Measurements from ENCODE around the gene OPCML. TPM values are rescaled to one million over a fixed set of nuclear protein-coding genes. Genes with fewer than 3 reads are reported as not detected.

Gene OPCML
- total RNA-seq, 2 donors from 2014 or later: not detected

DNA sequence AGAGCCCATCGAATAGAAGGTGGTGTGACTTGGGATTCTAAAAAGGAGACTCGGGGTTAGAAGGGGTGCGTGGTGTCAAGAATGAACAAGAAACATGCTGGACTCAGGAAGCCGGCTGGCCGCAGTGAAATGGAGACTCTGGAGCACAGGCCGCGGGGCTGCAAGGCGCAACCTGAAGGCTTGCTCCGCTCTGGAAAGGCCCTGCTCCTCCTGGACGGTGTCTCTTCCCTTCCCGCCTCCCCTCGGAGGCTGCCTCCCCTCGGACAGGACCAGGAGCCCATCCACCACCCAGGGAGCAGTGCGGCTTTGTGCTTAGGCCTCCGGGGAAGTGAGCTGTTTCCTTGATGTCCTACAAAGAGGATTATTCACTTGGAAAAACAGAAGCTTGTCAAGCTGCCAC lies 170.1 kb downstream of the OPCML start:
- no peak for DNase-seq (ENCODE audit: low spot score)
- Histone ChIP-seq H3K4me3 (no peak overlapping the region), H3K27me3 (replicated peaks; ENCODE audit: insufficient read depth) (no peaks in the 10 kb centered on the region), H3K9me3 (no peaks in the 10 kb centered on the region), H3K4me1 (ENCODE audit: control insufficient read depth in 1 of 2, low read depth in 2 of 2) (no peaks in the 10 kb centered on the region), H3K36me3 (no peaks in the 10 kb centered on the region), H3K27ac (no peak overlapping the region)
- TF ChIP-seq, protein P1, sequence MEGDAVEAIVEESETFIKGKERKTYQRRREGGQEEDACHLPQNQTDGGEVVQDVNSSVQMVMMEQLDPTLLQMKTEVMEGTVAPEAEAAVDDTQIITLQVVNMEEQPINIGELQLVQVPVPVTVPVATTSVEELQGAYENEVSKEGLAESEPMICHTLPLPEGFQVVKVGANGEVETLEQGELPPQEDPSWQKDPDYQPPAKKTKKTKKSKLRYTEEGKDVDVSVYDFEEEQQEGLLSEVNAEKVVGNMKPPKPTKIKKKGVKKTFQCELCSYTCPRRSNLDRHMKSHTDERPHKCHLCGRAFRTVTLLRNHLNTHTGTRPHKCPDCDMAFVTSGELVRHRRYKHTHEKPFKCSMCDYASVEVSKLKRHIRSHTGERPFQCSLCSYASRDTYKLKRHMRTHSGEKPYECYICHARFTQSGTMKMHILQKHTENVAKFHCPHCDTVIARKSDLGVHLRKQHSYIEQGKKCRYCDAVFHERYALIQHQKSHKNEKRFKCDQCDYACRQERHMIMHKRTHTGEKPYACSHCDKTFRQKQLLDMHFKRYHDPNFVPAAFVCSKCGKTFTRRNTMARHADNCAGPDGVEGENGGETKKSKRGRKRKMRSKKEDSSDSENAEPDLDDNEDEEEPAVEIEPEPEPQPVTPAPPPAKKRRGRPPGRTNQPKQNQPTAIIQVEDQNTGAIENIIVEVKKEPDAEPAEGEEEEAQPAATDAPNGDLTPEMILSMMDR (IDR thresholded peaks at IDR 0.05): no peak
- ATAC-seq (ENCODE audit: insufficient number of reproducible peaks, low FRiP score, low read depth): no peak

- Histone ChIP-seq H3K27me3 (replicated peaks; ENCODE audit: insufficient read depth) (no peaks in the 10 kb centered on the region), H3K9me3 (no peaks in the 10 kb centered on the region), H3K4me1 (ENCODE audit: control insufficient read depth in 1 of 2, low read depth in 2 of 2) (no peaks in the 10 kb centered on the region), H3K27ac (no peak overlapping the region), H3K36me3 (no peaks in the 10 kb centered on the region), H3K4me3 (no peak overlapping the region)
- DNase-seq (ENCODE audit: low spot score) (no peak), ATAC-seq (ENCODE audit: insufficient number of reproducible peaks, low FRiP score, low read depth) (no peak)
- TF ChIP-seq, protein P1 (IDR thresholded peaks at IDR 0.05): no peak
These were observed 170.7 kb downstream of the OPCML start for GRCh38 chr11:133361689-133361994.

DNA sequence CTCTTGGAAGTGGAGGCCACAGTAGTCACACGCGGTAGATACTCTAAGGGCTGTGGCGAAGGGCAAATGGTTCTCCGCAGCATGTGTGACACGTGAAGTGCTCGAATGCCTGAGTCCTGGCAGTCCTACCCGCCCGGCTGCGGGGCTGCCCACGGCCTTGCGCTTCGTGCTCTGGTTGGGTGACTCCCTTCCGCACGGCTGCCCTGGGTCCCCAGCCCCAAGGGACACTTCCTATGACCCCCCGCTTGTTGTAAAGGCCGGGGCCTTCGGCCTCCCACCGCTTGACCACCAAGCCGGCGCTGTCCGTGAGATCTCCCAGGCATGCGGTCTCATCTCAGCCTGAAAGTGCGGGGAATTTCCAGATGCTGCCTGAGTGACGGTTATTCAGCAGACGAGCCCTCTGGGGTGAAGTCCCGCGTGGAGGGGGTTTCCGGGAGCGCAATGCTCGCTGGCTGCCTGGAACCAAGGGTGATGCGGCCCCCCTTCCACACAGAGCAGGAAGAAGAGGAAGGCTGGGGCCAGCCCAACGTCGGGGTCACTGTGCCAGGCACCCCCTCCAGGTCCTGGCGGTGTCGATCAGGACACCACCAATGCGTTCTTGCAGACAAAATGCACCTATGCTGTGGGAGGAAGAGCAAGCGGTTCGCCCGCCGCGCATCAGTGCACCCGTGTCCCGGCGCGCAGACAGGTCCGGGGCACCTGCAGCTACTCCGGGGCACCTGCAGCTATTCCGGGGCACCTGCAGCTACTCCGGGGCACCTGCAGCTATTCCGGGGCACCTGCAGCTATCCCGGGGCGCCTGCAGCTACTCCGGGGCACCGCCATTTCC lies 171.2 kb downstream of the OPCML start:
- H3K27me3 ChIP-seq (replicated peaks; ENCODE audit: insufficient read depth): no peaks in the 10 kb centered on the region
- DNase-seq (ENCODE audit: low spot score) (no peak), ATAC-seq (ENCODE audit: insufficient number of reproducible peaks, low FRiP score, low read depth) (no peak)

DNA sequence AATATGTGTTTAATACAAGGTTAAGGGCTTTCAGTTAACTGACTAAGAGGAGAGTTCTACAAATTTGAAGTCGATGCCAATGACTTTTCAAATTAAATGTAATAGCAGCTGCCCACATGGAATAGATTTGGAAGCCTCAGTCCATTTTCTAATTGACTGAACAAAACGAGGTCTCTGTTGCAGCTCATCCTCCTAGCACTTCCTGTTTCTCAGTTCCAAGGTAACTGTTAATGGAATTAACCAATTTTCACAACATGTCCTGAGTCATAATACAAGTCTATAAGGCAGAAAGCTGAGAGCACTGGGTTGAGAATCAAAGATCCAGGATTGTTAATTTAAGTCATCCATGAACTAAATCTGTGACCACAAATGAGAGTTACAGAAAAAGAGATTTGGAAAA lies 177.2 kb downstream of the OPCML start:
- H3K36me3 ChIP-seq: no peaks in the 10 kb centered on the region
- H3K4me1 ChIP-seq (ENCODE audit: control insufficient read depth in 1 of 2, low read depth in 2 of 2): no peaks in the 10 kb centered on the region
- no peaks in the 10 kb centered on the region for H3K9me3 ChIP-seq
- H3K27ac ChIP-seq: no peak overlapping the region
- H3K4me3 ChIP-seq: no peak overlapping the region
- ATAC-seq (ENCODE audit: insufficient number of reproducible peaks, low FRiP score, low read depth): no peak
- no peak for DNase-seq (ENCODE audit: low spot score)
- TF ChIP-seq, protein P1 (IDR thresholded peaks at IDR 0.05): no peak
- no peaks in the 10 kb centered on the region for H3K27me3 ChIP-seq (replicated peaks; ENCODE audit: insufficient read depth)

More for the DNA sequence above, 171.2 kb downstream of the OPCML start:
- Histone ChIP-seq H3K9me3 (no peaks in the 10 kb centered on the region), H3K27ac (no peak overlapping the region), H3K36me3 (no peaks in the 10 kb centered on the region), H3K4me3 (no peak overlapping the region), H3K4me1 (ENCODE audit: control insufficient read depth in 1 of 2, low read depth in 2 of 2) (no peaks in the 10 kb centered on the region)
- TF ChIP-seq, protein P1 (IDR thresholded peaks at IDR 0.05): no peak

GRCh38 chr11:133354069-133354468 lies 178.2 kb downstream of the OPCML start:
- TF ChIP-seq, protein P1 (IDR thresholded peaks at IDR 0.05): no peak
- no peak overlapping the region for H3K4me3 ChIP-seq
- H3K4me1 ChIP-seq (ENCODE audit: control insufficient read depth in 1 of 2, low read depth in 2 of 2): no peaks in the 10 kb centered on the region
- H3K9me3 ChIP-seq: no peaks in the 10 kb centered on the region
- no peaks in the 10 kb centered on the region for H3K27me3 ChIP-seq (replicated peaks; ENCODE audit: insufficient read depth)
- DNase-seq (ENCODE audit: low spot score) (no peak), ATAC-seq (ENCODE audit: insufficient number of reproducible peaks, low FRiP score, low read depth) (no peak)
- H3K27ac ChIP-seq: no peak overlapping the region
- no peaks in the 10 kb centered on the region for H3K36me3 ChIP-seq

All from thoracic aorta (tissue), 2 donors.